COLO668 (cell line): ENCODE measurements around the gene TFB2M.
"Not testable (repeated sequence)": the region's sequence is repeated elsewhere in the genome, so short reads cannot be mapped to it uniquely, and the experiment has no call there.

Experiments used
- DNase-seq: peaks from one replicate; lab custom pipeline; 2025; ENCODE audit not compliant: unreplicated experiment; lab: John Stamatoyannopoulos, UW

TFB2M gene

DNA sequence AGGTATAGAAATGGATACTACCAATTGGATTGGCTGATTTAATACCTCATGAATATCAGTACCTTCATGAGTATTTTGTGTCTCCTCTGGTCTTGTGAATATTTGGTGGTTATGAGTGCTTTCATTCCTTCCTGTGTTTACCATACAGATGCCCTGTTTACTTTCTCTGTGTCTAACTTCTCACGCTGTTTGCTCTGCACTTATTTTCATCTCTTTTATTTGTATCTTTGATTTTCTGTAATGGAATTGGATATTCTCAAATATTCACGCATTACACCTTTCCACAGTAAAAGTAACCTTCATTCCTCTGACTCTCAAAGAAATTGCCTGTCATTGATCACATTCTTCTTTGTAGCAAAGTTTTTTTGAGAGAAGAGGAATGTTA lies 17.0 kb upstream of the TFB2M start:
- no peak for DNase-seq

DNA sequence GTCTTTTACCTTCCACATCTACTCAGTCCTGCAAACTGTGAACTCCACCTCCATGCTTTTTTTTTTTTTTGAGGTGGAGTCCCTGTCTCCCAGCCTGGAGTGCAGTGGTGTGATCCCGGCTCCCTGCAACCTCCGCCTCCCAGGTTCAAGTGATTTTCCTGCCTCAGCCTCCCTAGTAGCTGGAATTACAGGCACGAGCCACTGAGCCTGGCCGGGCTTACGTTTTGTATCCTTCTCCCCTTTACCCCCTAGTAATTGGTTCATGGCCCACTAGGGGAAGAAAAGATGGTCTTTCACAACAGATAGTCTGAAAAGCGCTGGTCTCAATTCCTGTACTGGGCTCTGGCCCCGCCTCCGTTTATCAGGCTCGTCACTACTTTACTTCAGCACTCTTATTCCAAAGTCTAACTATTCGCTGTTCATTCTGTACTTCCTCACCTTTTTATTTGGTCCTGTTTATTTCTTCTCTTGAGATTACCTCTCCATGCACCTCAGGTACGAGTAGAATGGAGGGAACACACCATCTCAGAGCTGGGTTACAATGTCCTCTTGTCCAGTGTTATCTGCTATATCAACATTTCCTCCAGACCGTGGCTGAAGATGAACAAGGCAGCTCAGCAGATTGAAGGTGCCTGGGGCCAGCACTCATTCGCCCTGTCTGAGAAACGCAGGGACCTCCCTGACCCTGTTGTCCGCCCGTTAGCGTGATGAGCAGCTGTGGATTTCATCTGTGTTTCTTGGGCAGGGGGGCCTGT lies 16.4 kb upstream of the TFB2M start:
- DNase-seq = no peak

DNA sequence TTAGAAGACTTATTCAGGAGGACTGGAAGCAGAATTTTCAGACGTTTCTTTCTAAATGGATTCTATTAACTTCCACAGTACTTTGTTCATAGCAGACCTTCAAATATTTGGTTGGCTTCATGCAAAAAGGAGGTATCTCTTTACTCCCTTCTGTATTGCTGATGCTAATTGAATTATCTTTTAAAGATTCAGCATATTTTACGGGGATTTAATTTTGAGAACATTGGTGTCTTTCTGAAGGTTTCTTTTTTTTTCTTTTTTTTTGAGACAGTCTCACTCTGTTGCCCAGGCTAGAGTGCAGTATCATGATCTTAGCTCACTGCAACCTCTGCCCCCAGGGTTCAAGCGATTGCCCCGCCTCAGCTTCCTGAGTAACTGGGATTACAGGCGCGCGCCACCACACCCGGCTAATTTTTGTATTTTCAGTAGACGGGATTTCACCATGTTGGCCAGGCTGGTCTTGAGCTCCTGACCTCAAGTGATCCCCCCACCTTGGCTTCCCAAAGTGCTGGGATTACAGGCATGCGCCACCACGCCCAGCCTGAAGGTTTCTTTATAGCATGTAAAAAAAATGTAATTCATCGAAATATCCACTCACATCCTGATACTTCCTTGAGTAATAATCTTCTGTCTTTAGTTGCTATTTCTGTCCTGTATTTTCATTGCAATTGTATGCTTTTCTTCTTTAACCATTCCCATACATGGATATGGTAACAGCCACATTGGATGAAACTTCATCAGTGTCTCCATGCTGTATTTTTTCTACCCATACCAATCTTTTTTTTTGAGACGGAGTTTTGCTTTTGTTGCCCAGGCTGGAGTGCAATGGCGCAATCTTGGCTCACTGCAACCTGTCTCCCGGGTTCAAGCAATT lies 14.7 kb upstream of the TFB2M start:
- DNase-seq = no peak

DNA sequence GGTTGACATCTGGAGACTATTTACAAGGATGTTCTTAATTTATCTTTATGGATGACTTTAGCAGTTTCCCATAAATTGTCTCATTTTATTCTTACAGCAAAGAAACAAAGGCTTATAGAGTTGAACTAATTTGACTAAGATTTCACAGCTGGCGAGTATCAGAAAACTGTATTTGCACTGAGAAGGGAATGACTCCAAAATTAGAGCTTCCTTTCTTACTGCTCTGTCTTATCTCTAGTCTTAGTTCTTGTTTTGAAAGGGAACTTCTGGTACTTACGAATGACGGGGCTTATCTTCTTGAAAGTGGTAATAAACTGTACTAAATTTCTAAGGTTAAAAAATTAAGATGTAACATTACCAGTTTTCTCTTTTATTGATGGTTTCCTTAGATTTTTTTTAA lies 13.8 kb upstream of the TFB2M start:
- no peak for DNase-seq

DNA sequence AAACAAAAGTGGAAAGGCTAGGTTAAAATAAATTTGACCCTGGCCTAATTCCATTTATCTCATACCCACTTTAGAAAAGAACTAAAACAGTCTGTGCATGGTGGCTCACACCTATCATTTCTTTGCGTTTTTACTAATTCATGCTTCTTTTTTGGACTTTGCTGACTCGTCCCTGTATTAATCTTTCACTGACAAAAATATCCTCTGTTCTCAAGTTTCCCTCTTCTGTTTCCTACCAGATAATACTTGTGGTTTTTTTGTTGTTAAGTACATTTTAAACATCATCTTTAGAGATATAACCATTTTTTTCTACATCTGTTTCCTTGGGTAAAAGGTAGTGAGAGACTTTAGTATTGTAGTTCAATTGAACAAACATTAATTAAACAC lies 11.7 kb upstream of the TFB2M start:
- no peak for DNase-seq

DNA sequence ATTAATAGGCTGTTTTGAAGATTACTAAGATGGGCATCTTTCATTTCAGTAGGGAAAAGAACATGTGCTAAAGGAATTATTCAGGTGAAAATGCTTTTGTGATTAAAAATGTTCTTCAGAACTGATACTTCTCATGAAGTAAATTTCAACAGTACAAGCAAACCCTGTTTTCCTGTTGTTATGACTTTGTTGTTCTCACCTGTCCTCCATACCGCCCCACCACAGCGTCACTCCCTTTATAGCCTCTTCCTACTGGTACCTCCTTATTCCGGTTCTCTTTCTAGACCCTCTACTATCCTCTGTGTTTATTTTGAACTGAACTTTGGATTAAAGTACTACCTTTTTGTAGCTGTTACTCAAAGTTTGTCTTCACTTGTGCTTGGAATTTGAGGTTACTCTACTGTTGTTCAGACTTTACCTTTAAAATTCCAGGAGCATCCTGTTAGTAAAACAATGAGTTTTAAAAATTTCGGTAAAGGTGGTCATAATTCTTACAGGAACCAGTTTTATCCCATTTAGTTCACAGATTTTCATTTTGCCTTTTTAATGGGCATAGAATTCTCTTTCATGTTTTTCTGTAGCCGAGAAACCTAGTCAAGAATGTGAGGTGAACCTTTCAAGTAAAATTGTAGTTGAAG lies 11.1 kb upstream of the TFB2M start:
- DNase-seq = no peak

DNA sequence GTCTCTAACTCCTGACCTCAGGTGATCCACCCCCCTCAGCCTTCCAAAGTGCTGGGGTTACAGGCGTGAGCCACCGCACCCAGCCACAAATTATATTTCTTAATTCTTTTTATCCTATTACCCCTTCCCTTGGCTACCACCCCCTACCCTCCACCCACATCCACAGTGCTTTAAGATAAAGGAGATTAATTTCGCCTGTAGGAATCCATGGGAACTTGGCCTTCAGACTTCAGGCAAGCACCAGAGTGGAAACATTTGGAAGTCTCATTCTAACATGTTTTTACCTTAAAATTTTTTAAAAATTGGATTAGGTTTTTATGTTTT lies 10.6 kb upstream of the TFB2M start:
- DNase-seq = no peak

DNA sequence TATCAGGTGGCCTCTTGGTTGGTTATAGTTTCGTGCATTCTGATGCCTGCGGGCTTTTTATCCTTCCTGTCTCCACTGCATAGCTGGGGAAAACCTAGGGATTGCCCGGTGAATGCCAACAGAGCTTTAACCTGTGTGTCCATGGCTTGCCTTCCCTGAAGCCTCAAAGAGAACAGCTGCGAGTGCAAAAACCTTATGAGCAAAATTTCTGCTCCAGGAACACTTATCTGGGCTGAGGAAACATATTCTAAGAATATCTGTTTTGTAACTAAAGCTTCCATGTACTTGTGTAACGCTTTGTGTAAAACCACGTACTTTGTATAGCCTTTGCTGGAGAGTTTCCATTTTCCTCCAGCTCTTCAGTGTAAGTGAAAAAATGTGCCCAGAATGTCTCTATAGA lies 7.4 kb upstream of the TFB2M start:
- DNase-seq = no peak

DNA sequence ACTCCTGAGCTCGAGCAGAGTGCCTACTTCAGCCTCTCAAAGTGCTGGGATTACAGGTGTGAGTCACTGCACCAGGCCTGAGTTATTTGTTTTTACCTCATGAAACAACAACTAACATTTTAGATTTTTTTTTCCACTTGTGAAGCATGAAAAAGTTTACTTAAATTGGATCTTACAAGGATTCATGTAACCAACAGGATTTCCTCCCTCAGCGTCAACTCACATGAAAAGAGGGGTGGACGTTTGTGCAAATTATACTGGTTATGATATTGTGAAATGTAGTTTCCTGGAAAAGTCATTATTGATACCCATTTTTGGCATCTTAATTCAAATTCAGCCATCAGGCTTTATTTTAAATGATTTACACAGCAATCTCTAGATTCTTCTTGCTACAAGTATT lies 6.7 kb upstream of the TFB2M start:
- no peak for DNase-seq

DNA sequence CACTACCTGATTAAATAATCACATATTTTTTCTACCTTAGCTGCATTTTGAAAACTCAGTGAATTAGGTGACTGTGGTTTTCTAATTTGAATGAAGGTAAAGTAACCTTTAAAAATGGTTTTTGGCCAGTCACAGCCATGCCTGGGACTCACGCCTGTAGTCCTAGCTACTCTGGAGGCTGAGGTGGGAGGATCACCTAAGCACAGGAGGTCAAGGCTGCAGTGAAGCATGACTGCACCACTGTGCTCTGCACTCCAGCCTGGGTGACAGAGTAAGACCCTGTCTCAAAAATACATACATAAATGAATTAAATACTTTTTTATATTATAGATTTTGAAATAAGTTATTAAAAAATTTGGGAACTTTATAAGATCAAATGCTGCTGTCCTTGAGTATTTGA lies 5.9 kb upstream of the TFB2M start:
- DNase-seq = no peak

DNA sequence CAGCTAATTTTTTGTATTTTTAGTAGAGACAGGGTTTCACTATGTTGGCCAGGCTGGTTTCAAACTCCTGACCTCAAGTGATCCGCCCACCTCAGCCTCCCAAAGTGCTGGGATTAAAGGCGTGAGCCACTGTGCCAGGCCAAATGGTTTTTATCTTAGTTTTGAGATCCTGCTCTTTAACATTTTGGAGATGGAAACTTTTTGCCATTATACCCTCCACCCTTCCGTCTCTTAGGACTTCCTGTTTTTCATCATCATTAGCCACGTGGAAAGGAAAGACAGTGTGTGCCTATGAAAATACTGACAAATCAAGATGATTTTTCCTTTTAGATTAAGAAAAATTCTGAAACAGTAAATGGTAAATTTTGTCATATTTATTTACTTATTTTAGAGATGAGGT lies 5.2 kb upstream of the TFB2M start:
- DNase-seq = not testable (repeated sequence)

DNA sequence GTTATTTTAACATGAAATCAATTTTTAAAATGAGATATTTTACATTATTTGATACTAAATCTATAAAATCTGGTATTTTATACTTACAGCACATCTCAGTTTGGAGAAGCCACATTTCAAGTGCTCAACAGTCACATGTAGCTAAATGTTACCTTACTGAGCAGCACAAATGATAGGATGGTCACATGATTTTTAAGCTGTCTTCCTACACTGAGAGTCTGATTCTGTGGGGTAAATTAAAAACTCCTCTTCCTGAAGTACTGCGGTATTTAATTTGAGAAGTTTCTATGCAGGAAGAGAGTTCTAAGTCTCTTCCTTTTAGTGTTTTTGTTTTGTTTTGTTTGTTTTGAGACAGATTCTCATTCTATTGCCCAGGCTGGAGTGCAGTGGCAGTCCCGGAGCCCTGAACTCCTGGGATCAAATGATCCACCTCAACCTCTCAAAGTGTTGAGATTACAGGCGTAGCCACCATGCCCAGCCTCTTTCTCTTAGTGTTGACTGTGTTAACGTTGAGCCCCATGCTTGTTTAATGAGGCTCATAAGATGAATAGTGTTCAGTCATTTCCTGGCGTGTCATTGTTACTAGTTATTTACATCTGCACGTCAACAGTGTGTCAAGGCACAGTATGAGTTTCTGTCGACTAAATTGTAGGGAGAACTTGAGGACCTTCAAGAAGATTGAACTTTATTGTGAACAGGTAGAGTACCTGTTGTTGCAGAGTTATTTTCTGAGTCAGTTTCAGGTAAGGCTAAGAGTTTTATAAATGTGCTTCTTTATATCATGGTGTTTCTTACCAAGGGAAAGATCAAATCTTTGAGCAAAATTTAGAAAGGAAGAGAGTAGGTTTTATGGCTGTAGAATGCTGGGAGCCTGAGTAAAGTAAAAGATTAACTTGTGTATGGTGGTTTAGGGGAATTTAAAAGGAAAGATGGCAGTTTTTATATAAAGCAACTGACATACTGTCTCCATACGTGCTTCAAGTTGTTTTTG lies 3.5 kb upstream of the TFB2M start:
- peak; percentile 47 for DNase-seq

DNA sequence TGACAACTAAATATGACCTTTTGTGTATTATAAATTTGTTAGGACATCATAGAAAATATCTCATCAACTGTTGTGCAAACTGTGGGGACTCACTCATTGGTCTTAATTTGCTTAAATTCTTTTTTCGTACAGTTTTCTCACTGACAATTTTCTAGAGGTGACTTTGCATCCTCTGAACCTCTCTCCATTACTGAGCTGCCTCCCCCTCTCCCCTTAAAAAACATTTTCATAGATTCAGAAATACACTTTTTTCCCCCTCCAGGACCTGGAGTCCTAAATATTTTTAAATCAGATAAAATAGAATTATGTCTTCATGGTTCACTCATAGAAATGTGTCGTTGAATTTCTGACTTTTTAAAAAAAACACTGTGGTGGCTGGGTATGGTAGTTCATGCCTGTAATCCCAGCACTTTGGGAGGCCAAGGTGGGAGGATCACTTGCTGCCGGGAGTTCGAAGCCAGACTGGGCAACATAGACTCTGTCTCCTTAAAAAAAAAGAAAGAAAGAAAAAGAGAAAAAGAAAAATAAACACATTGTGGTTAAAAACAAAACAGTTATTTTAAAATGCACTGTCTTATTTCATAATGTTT lies 1.7 kb upstream of the TFB2M start:
- DNase-seq = no peak

DNA sequence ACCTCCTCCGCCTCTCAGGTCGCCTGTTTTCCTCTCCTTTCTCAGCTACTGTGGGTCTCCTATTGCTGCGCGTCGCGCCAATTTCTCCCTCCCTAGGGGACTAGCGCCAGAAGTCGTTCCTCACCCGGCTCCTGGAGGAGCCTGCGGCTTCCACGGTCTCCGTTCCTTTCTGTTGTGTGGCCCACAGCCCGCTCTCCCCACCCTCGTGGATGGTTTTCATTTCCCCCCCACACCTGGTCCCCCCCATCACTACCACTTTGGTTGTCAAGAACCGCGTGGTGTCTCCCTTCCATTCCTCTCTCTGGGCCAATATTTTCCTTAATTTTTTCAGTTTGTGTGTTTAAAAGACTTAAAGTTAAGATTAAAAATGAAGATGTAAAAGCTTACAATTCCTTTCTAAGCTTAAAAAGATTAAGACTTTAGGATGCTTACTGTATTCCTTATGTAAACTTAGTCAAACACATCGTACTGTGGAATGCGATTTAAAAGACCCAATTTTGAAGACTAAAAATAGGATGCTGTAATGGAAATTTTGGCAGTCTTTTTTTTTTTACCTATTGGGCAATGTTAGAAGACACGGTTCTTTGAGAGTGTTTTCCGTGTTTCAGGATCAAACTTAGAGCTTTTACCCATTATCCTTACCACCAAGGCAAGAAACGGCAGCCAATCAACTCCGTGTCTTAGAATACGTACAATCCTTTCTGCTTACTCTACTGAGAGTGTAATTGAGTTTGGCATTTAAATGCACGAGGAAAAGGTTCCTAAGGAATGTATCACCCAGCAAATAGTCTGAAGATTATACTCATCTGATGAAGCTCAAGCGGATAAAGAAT lies 968 bp upstream of the TFB2M start:
- DNase-seq = no peak

DNA sequence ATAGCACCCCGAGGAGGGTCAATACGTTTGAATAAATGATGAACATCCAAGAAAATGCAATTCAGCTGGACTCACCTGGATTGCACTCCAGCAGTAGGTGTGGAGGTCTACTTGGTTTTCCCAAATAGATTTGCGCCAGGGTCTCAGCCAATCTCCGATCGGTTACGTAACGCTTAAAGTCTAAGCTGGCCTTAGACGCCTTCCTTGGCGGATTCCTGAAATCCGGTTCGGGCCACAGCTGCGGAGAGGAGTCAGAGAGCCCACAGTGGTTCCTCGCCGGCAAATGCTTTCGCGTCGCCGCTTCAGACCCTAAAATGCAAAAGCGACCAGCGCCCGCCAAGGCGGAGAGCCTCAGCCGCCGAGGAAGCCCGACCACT lies 322 bp downstream of the TFB2M start:
- DNase-seq = peak; percentile 74

DNA sequence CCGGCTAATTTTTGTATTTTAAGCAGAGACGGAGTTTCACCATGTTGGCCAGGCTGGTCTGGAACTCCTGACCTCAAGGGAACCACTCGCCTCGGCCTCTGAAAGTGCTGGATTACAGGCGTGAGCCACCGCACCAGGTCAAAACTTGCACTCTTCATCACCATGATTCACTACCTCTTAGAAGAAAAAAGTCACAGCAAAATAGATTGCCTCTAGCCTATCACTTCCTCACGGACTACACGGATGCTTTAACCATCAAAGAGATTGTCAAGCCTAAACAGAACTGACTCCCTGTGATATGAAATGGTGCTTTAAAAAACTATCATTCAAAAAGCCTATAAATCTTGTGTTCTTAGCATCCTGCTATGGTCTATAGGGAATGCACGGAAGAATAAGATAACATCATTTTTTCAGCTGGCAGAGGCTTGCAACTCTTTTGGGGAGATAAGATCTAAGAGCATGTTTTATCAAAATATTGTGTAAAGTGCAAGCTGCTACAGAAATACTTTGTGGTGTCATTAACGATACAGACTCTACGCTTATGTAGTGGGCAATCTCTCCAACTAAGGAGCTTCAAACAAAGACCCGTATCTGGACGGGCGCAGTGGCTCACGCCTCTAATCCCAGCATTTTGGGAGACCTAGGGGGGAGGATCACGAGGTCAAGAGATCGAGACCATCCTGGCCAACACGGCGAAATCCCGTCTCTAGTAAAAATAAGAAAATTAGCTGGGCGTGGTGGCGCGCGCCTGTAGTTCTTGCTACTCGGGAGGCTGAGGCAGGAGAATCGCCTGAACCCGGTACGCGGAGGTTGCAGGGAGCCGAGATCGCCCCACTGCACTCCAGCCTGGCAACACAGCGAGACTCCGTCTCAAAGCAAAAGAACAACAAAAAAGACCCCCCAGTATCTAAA lies 966 bp downstream of the TFB2M start:
- DNase-seq = no peak

DNA sequence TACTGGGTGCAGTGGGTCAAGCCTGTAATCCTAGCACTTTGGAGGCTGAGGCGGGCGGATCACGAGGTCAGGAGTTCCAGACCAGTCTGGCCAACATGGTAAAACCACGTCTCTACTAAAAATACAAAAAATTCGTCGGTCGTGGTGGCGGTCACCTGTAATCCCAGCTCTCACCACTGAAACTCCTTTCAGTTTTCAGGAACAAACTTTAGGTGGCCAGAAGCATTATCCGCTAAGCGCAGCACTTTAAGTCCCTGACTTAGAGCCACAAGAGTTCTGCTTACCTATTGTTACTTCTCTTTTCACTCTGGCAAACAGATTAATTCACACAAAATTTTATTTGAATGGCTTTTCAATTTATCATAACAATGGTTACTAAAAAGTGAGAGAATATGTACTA lies 5.2 kb downstream of the TFB2M start:
- DNase-seq = not testable (repeated sequence)

DNA sequence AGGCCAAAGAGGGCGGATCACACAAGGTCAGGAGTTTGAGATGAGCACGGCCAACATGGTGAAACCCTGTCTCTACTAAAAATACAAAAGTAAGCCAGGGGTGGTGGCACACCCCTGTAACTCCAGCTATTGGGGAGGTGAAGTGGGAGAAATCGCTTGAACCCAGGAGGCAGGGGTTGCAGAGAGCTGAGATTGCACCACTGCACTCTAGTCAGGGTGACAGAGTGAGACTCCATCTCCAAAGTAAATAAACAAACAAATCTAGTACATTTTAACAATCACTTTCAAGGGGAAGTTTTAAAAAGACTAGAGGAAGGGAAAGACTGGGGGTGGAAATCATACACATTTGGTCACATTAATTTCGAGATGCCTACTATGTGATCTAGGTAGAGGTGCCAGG lies 6.8 kb downstream of the TFB2M start:
- DNase-seq = no peak

DNA sequence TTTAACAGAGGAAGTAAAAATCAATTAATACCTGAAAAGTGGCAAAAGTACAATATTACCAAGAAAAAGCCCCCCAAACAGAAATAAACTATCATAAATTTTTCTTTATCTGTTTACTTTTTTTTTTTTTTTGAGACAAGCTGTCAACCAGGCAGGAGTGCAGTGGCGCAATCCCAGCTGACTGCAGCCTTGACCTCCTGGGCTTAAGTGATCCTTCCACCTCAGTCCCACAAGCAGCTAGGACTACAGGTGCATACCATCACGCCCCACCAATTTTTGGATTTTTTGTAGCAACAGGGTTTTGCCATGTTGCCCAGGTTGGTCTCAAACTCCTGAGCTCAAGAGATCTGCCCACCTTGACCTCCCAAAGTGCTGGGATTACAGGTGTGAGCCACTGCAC lies 8.0 kb downstream of the TFB2M start:
- no peak for DNase-seq
